Activated CD8-positive, alpha-beta memory T cell treated with anti-CD3 and anti-CD28 coated beads, Interleukin-2, amount 50 U/mL, for 24 hours (primary cell): ENCODE data around the gene DDB1.
A peak's percentile ranks its signal among the peaks of the same experiment; 100 is the strongest.
"Not testable (repeated sequence)": the region's sequence is repeated elsewhere in the genome, so short reads cannot be mapped to it uniquely, and the experiment has no call there.

Experiments
- DNase-seq: peaks from one replicate; pipeline ENCODE4 v3.0.0-alpha.2; 2020; ENCODE audit errors: extremely low read depth

Gene DDB1

DNA sequence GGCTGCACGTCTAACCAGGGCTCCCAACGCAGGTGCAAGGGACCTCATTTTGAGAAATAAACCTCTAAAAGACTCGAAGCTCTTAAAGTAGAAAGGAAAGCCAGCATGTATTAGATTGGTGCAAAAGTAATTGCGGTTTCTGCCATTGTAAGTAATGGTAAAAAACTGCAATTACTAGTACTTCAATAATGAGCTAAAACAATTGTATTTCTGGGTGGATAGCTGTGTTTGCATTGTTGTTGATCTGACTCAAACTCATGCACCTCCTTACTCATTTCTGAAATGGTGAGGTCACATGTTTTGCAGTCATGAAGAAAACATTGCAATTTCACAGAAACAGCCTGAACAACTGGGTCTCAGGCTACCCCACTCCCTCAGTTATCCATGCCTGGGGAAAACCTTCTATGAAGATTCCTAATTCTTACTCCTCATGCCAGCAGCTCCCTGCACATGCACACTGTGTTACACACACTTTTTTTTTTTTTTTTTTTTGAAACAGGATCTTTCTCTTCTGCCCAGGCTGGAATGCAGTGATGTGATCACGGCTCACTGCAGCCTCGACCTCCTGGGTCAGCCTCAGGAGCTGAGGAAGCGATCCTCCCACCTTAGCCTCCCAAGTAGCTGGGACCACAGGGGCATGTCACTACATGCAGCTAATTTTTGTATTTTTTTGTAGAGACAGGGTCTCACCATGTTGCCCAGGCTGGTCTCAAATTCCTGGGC, 62.4 kb downstream of the DDB1 start:
- DNase-seq, result no peak

- DNase-seq, result no peak
These were observed 64.2 kb downstream of the DDB1 start for GRCh38 chr11:61268588-61269250.

- DNase-seq, result no peak
These were observed 65.5 kb downstream of the DDB1 start for GRCh38 chr11:61267437-61267841.

GRCh38 chr11:61266602-61267001, 66.3 kb downstream of the DDB1 start:
- DNase-seq, result no peak

DNA sequence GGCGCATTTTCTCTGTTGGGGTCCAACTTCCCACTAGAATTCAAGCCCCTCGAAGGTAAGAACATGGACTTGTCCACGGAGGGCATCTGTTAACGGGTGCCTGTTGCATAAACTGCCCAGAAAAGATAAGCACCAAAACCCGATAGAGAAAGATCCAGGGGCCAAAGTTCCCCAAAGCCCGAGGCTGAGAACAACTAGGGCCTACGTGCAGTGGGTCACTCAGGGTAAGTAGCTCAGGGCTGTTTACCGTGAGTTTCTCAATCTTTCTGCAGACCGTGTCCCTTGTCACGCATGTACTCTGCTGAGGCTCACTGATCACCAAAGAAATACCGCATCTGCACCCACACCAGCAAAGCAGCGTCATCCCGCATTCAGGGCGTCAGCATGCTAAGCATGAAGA, 67.5 kb downstream of the DDB1 start:
- DNase-seq, result no peak

GRCh38 chr11:61264795-61265194, 68.1 kb downstream of the DDB1 start:
- DNase-seq, result no peak

DNA sequence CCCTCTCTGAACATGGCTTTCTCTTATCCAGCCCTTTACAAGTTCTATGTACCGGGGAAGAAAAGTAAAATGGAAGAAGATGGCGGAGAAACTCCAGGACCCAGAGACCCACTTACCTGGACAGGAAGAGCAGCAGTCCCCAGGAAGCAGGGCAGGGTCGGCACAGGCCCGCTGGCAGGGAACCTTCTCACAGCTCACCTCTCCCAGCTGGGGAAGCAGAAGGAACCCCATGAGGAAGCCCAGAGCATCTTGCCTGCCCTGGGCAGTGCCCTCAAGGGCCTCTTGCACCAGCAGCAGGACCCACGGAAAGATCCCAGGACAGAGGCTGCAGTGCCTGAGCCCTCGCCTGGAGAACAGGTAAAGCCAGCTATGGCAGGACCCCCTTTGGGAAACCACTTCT, 68.5 kb downstream of the DDB1 start:
- no peak for DNase-seq

DNA sequence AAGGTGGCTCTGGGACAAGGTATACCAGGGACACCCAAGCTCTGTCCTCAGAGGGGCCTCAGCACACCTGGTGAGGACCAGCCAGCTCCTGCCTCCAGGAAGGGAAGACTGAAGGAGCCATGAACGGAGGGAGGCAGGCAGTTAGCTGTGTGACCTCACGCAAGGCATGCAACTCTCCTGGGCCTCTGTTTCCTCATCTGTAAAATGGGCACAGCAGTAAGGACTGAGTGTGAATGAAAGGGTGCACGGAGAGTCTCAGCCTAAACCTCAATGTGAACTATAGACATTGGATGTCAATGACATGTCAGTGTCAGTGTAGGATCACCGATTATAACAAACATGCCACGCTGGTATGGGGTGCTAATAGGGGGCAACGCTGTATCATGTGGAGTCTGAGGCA, 73.5 kb downstream of the DDB1 start:
- no peak for DNase-seq

- no peak for DNase-seq
These were observed 74.4 kb downstream of the DDB1 start for GRCh38 chr11:61258546-61258945.

DNA sequence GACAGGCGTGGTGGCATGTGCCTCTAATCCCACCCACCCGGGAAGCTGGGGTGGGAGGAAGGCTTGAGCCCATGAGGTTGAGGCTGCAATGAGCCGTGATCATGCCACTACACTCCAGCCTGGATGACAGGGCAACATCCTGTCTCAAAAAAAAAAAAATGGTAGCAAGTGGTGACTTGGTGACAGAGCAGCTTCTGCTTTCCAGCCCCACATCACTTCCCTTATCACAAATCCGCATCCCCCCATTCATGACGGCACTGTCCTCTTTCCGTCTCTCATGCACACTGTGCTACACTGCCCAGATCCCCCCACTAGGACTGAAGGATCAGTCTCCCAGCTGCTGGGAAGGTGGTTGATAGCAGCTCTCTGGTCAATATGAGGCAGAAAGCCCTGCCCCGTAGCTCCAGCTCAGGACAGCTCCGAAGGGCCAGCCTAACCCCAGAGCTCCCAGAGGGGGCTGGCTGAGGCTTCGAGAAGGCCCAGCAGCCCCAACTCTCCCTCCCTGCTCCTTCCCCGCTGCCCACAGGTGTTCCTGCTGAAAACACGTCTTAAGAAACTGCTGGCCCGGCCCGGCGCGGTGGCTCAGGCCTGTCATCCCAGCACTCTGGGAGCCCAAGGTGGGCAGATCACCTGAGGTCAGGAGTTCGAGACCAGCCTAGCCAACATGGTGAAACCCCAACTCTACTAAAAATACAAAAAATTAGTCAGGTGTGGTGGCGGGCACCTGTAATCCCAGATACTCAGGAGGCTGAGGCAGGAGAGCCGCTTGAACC, 76.0 kb downstream of the DDB1 start:
- DNase-seq, result no peak

- peak; percentile 17 for DNase-seq
These were observed 78.4 kb downstream of the DDB1 start for GRCh38 chr11:61254403-61255025.

DNA sequence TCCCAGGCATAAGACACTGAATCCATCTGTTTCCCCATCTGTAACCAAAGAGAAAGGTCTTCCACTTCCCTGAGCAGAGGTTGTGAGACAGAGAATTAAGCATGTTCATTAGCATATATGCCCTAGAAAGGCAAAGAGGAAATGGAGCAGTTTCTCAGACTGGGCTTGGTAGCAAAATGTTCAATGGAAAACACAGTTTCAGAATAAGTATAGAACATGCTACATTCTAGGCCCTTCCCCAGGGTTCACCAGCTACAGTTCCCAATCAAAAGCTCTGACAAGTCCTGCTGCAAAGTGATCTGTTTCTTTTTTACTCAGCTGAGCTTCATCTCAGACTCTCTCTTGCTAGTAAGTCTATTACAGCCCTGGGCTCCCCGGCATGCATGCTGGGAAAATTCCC, 80.6 kb downstream of the DDB1 start:
- not testable (repeated sequence) for DNase-seq

DNA sequence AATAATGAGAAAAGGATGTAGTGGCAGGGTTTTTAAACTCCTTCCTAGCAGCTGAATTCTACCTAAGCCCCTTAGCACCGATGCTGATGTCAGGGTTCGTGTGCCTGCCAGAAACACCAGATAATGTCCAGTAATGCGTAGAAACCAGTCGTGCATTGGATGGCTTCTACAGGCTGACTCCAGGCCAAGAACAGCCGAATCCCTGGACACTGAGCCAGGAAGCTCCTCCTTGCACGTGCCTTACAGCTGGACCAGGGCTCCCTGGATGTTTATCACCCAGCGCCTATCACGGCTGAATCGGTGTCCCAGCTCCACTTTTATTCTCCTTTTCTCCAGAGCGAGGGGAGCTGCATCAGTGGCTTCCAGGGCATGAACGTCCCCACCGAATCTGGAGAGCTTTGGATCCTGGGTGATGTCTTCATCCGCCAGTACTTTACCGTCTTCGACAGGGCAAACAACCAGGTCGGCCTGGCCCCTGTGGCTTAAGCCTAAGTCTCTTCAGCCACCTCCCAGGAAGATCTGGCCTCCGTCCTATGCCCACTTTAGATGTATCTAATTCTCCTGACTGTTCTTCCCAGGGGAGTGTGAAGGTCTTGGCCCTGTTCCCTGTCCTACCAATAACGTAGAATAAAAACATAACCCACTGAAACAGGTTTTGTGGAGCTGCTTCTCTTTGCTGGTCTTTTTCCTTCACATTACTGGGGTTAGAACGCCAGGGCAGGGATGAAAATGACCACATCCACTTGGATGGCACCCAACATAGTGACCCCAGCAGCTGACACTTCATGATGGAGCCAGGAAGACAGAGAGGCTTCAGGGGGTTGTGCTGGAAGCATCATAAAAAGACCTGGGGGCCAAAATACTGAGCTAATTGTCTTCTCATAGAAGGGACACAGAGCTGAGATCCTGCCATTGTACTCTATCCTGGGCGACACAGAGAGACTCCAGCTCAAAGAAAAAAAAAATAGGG, 81.8 kb downstream of the DDB1 start:
- DNase-seq, result not testable (repeated sequence)
